ENCODE data around the gene HERPUD2. TPM values are rescaled to one million over a fixed set of nuclear protein-coding genes. Genes with fewer than 3 reads are reported as not detected.

HERPUD2 gene
- total and polyA plus RNA-seq, 2 donors (not counting 1 experiment from before 2014, with no cell fraction given): 32.5 to 49.4 TPM

DNA sequence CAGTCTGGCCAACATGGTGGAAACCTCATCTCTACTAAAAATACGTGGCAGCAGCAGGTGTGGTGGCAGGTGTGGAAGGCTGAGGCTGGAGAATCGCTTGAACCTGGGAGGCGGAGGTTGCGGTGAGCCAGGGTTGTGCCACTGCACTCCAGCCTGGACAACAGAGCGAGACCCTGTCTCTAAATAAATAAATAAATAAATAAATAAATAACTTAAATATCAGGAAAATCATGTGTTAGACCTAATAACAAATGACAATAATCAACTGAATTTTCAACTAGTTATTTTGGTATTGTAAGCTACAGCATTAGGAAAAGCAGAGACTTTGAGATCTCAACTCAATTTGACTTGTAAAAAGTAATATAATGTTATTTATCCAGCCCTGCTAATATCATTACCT lies 9.2 kb downstream of the HERPUD2 start:
- Histone ChIP-seq H3K4me3 (replicated peaks in 1 of 4; ENCODE audit: control extremely low read depth in 1 of 4, insufficient read depth in 1 of 4, low read depth in 3 of 4, low read length in 4 of 4) (no peak overlapping the region), H3K4me1 (ENCODE audit: control insufficient read depth, extremely low read depth, insufficient read depth, low read length) (no peaks in the 10 kb centered on the region), H3K9ac (ENCODE audit: insufficient read depth, low read length) (no peak overlapping the region), H3K79me2 (ENCODE audit: control insufficient read depth, insufficient read depth, low read length) (peaks cover 28% of the 10 kb centered on the region), H2AFZ (ENCODE audit: low read length) (no peak overlapping the region), H3K4me2 (ENCODE audit: extremely low read depth, insufficient read depth, low read length) (no peak overlapping the region), H3K9me3 (ENCODE audit: control insufficient read depth, insufficient read depth, low read depth, low read length) (no peaks in the 10 kb centered on the region), H3K27me3 (ENCODE audit: control insufficient read depth, insufficient read depth, low read length) (no peaks in the 10 kb centered on the region), H4K20me1 (ENCODE audit: control insufficient read depth, extremely low read depth, insufficient read depth, low read length) (no peaks in the 10 kb centered on the region), H3K27ac (ENCODE audit: insufficient read depth, low read length) (no peak overlapping the region), H3K36me3 (ENCODE audit: control insufficient read depth, insufficient read depth, low read length) (no peaks in the 10 kb centered on the region)
- DNase-seq (ENCODE audit: low read depth in 2 of 2): no peak
- TF ChIP-seq, protein P1, sequence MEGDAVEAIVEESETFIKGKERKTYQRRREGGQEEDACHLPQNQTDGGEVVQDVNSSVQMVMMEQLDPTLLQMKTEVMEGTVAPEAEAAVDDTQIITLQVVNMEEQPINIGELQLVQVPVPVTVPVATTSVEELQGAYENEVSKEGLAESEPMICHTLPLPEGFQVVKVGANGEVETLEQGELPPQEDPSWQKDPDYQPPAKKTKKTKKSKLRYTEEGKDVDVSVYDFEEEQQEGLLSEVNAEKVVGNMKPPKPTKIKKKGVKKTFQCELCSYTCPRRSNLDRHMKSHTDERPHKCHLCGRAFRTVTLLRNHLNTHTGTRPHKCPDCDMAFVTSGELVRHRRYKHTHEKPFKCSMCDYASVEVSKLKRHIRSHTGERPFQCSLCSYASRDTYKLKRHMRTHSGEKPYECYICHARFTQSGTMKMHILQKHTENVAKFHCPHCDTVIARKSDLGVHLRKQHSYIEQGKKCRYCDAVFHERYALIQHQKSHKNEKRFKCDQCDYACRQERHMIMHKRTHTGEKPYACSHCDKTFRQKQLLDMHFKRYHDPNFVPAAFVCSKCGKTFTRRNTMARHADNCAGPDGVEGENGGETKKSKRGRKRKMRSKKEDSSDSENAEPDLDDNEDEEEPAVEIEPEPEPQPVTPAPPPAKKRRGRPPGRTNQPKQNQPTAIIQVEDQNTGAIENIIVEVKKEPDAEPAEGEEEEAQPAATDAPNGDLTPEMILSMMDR (conservative IDR thresholded peaks at IDR 0.05 in 1 of 2, IDR thresholded peaks at IDR 0.05 in 1 of 2; ENCODE audit: low read depth in 1 of 2, low read length in 2 of 2): no peak
- no peak for TF ChIP-seq EZH2 (IDR thresholded peaks at IDR 0.05; ENCODE audit: low read length, missing control alignments)

DNA sequence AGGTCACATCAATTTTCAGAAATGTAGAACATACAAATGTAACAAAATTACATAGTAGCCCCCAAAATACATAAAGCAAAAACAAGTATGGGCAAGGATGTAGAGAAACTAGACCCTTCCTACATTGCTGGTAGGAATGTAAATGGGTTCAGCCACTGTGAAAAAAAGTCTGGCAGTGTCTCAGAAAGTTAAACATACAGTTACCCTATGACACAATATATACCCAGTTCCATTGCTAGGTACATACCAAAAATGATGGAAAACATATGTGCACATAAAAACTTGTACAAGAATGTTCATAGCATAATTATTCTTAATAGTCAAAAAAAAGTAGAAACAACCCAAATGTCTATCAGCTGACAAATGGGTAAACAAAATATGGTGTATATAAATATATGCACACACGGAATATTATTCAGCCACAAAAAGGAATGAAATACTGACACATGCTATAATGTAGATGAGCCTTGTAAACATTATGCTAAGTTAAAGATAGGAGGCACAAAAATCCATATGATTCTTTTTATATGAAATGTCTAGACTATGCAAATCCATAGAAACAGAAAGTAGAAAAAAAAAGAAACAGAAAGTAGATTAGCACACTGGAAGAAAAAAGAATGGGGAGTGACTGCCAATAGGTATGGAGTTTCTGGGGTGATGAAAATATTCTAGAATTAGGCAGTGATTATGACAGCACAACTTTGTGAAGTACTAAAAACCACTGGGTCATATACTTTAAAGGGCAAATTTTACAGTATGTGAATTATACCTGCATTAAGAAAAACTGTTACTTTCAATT lies 13.5 kb downstream of the HERPUD2 start:
- Histone ChIP-seq H3K4me1 (ENCODE audit: control insufficient read depth, extremely low read depth, insufficient read depth, low read length) (no peaks in the 10 kb centered on the region), H4K20me1 (ENCODE audit: control insufficient read depth, extremely low read depth, insufficient read depth, low read length) (no peaks in the 10 kb centered on the region), H3K27me3 (ENCODE audit: control insufficient read depth, insufficient read depth, low read length) (no peaks in the 10 kb centered on the region), H3K9ac (ENCODE audit: insufficient read depth, low read length) (no peak overlapping the region), H3K36me3 (ENCODE audit: control insufficient read depth, insufficient read depth, low read length) (no peaks in the 10 kb centered on the region), H2AFZ (ENCODE audit: low read length) (no peak overlapping the region), H3K79me2 (ENCODE audit: control insufficient read depth, insufficient read depth, low read length) (peaks cover 17% of the 10 kb centered on the region), H3K4me2 (ENCODE audit: extremely low read depth, insufficient read depth, low read length) (no peak overlapping the region), H3K4me3 (replicated peaks in 1 of 4; ENCODE audit: control extremely low read depth in 1 of 4, insufficient read depth in 1 of 4, low read depth in 3 of 4, low read length in 4 of 4) (no peak overlapping the region), H3K9me3 (ENCODE audit: control insufficient read depth, insufficient read depth, low read depth, low read length) (no peaks in the 10 kb centered on the region), H3K27ac (ENCODE audit: insufficient read depth, low read length) (no peak overlapping the region)
- TF ChIP-seq, protein P1 (conservative IDR thresholded peaks at IDR 0.05 in 1 of 2, IDR thresholded peaks at IDR 0.05 in 1 of 2; ENCODE audit: low read depth in 1 of 2, low read length in 2 of 2): no peak
- no peak for TF ChIP-seq EZH2 (IDR thresholded peaks at IDR 0.05; ENCODE audit: low read length, missing control alignments)
- DNase-seq (ENCODE audit: low read depth in 2 of 2): no peak

DNA sequence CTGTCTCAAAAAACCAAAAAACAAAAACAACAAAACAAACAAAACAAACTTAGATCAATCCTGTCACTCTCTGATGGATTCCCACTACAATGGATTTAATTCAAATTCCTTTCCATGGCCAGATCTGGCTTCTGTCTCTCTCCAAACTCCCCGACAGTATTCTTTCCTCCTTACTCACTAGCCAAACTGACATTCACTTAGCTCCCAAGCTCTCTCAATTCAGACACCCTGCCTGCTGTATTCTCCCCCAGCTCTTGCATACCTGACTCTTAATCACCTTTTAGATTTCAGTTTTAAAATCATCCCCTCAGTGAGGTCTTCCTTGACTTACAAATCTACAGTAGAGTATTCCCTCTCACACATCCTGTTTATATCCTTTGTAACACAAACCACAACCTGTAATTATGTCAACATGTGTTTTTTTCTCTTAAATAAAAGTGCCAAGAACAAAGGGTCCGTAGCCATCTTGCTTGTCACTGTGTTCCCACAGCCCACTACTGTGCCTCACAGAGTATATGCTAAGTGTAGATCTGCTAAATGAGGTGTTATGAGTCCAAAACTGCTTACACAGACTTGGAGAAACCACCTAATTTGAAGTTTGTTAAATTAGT lies 14.4 kb downstream of the HERPUD2 start:
- no peak for TF ChIP-seq EZH2 (IDR thresholded peaks at IDR 0.05; ENCODE audit: low read length, missing control alignments)
- DNase-seq (ENCODE audit: low read depth in 2 of 2): peak in 1 of 2 donors; percentile 41
- H3K27ac ChIP-seq (ENCODE audit: insufficient read depth, low read length): no peak overlapping the region

More for the DNA sequence above, 14.4 kb downstream of the HERPUD2 start:
- Histone ChIP-seq H3K79me2 (ENCODE audit: control insufficient read depth, insufficient read depth, low read length) (peaks cover 15% of the 10 kb centered on the region), H3K4me2 (ENCODE audit: extremely low read depth, insufficient read depth, low read length) (no peak overlapping the region), H4K20me1 (ENCODE audit: control insufficient read depth, extremely low read depth, insufficient read depth, low read length) (no peaks in the 10 kb centered on the region), H2AFZ (ENCODE audit: low read length) (no peak overlapping the region), H3K9me3 (ENCODE audit: control insufficient read depth, insufficient read depth, low read depth, low read length) (no peaks in the 10 kb centered on the region), H3K4me3 (replicated peaks in 1 of 4; ENCODE audit: control extremely low read depth in 1 of 4, insufficient read depth in 1 of 4, low read depth in 3 of 4, low read length in 4 of 4) (no peak overlapping the region), H3K27me3 (ENCODE audit: control insufficient read depth, insufficient read depth, low read length) (no peaks in the 10 kb centered on the region), H3K4me1 (ENCODE audit: control insufficient read depth, extremely low read depth, insufficient read depth, low read length) (no peaks in the 10 kb centered on the region), H3K36me3 (ENCODE audit: control insufficient read depth, insufficient read depth, low read length) (no peaks in the 10 kb centered on the region), H3K9ac (ENCODE audit: insufficient read depth, low read length) (no peak overlapping the region)
